ENCODE measurements around the gene TSPAN18. TPM values are rescaled to one million over a fixed set of nuclear protein-coding genes. Genes with fewer than 3 reads are reported as not detected.

TSPAN18 gene
- total and polyA plus RNA-seq, 4 experiments from 2014 or later, result 7.3 to 48.6 (median 18.2) TPM

DNA sequence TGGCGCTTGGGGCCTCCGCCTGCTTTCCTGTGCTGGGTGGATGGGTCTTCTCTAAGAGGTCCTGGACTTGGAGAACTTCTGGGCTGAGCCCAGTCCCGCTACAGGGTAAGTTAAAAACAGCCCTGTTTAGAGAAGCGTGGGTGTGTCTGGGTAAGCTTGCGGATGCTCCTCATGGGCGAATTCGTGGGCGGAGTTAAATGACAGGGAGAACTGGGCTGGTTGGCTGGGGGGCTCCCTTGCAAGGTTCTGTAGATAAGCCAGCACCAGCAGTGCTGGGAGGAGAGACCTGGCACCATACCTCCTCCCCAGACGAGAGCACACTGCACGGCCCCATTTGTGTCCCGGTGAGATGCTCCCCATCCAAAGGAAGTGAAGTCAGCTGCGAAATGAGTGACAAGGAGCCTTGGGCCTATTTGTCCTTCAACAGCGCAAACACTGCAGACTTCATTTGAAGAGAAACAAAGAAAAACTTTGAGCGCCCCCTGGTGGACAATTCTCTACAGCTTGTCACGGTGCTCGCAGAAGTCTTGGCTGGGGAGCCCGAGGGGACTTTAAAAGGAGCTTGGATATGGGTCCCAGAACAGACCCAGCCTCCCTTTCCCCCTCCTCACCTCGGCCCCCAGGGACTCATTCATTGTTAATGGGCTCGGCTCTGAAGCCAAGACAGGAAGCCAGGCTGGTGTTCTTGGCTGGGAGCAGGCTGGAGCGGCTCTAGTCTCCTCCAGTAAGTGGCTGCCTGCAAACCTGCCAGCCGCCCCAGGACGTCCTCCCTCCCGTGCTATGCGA is 184.5 kb downstream of the TSPAN18 start:
- intact Hi-C loops (cut with micrococcal nuclease), result loop anchor here (1.0 to 2.0 kb wide), 5 partner anchors 136 to 388 kb away; no protein-coding TSS in a partner anchor
- H3K4me3 ChIP-seq (ENCODE audit: low read length in 2 of 2), result no peak overlapping the region
- peak; percentile 74 to 81 (median 78) for DNase-seq
- H3K27me3 Mint-ChIP-seq, result no peaks in the 10 kb centered on the region
- peak overlapping the region in 6 of 7 donors; percentile 22 to 85 (median 55) for H3K27ac Mint-ChIP-seq
- CTCF ChIA-PET (ENCODE audit: partially characterized antibody), result interaction anchor here (0.6 to 3.1 kb wide), 52 partner anchors 8 to 613 kb away, joined by 3 to 53 read pairs (median 4); partner anchors contain the start of gene CD82
- peaks cover 13 to 37% of the 10 kb centered on the region in 2 donors for H3K36me3 Mint-ChIP-seq
- H3K4me1 ChIP-seq (ENCODE audit: insufficient read depth, low read length), result peaks cover 7% of the 10 kb centered on the region
- no peaks in the 10 kb centered on the region for H3K9me3 ChIP-seq (ENCODE audit: control insufficient read depth in 1 of 2, low read length in 2 of 2)
- no peak overlapping the region for H3K27ac ChIP-seq (ENCODE audit: low read depth, low read length)
- no peaks in the 10 kb centered on the region for H3K9me3 Mint-ChIP-seq
- H3K27me3 ChIP-seq (ENCODE audit: insufficient read depth, low read length), result no peaks in the 10 kb centered on the region
- no peaks in the 10 kb centered on the region for H3K36me3 ChIP-seq (ENCODE audit: insufficient read depth, low read length)
- POLR2A ChIA-PET (ENCODE audit: partially characterized antibody), result interaction anchor here (0.7 kb wide), 1 partner anchor 16 kb away, joined by 3 read pairs; no protein-coding TSS in a partner anchor
- peak overlapping the region in 1 of 8 donors; percentile 29 for H3K4me3 Mint-ChIP-seq
- peaks cover 4 to 11% (median 7%) of the 10 kb centered on the region in 4 donors for H3K4me1 Mint-ChIP-seq

DNA sequence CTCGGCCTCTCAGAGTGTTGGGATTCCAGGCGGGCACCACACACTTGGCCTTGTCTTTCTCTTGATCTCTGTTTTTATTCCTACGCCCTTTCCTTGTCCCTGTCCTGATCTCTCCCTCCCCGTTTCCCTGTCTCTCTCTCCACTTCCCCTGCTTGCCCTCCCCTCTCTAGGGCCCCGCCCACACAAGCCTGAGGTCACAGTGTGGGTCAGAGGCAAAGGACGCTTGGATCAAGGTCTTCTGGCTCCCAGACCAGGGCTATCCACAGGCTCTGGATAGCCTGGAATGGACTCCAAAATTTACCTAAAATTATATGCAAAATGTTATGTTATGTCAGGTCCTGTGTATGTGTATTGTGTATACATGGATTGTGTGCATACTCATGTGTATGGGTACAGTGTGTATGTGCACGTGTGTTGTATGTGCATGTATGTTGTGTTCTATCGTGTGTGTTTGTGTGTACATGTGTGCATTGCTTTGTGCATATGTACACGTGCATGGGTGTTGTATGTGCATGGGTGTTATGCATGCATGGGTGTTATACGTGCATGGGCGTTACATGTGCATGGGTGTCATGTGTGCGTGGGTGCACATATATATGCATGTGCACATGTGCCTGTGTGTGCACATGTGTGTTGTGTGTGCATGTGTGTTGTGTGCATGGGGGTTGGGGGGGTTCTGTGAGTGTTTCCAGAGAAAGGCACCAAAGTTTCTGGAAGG is 185.7 kb downstream of the TSPAN18 start:
- no peak for DNase-seq
- intact Hi-C loops (cut with micrococcal nuclease), result no loop called here
- Mint-ChIP-seq H3K9me3 (no peaks in the 10 kb centered on the region), H3K36me3 (peaks cover 13 to 30% of the 10 kb centered on the region in 2 donors), H3K27ac (no peak overlapping the region), H3K27me3 (no peaks in the 10 kb centered on the region), H3K4me3 (no peak overlapping the region), H3K4me1 (peaks cover 4 to 11% (median 7%) of the 10 kb centered on the region in 4 donors)
- Histone ChIP-seq H3K27me3 (ENCODE audit: insufficient read depth, low read length) (no peaks in the 10 kb centered on the region), H3K36me3 (ENCODE audit: insufficient read depth, low read length) (peaks cover under 1% of the 10 kb centered on the region), H3K4me3 (ENCODE audit: low read length in 2 of 2) (no peak overlapping the region), H3K4me1 (ENCODE audit: insufficient read depth, low read length) (peaks cover 7% of the 10 kb centered on the region), H3K9me3 (ENCODE audit: control insufficient read depth in 1 of 2, low read length in 2 of 2) (no peaks in the 10 kb centered on the region), H3K27ac (ENCODE audit: low read depth, low read length) (no peak overlapping the region)
- POLR2A ChIA-PET (ENCODE audit: partially characterized antibody), result no interaction called here
- CTCF ChIA-PET (ENCODE audit: partially characterized antibody), result interaction anchor here (0.9 to 3.1 kb wide), 20 partner anchors 11 to 355 kb away, joined by 3 to 53 read pairs (median 10); partner anchors contain the start of gene CD82

DNA sequence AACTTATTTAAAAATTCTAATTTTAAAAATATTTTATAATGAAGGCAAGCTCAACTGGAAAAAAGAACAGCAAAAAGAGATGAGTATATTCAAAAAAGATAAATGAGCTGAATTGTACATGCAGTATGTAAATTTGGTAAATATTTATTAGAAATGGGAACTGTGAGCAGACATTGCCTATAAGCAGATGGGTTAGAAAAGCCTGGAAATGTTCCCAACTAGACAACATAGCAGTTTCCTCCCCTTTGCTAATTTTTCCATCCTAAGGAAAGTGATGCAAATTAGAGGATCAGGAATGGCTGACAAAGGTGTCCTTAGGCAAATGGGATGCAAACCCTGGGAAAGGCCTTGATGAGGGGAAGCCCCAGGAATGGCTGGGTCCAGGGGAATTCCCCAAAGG is 186.7 kb downstream of the TSPAN18 start:
- Mint-ChIP-seq H3K4me1 (peaks cover 4 to 11% (median 6%) of the 10 kb centered on the region in 4 donors), H3K4me3 (no peak overlapping the region), H3K9me3 (no peaks in the 10 kb centered on the region), H3K27ac (no peak overlapping the region), H3K27me3 (no peaks in the 10 kb centered on the region), H3K36me3 (peaks cover 13 to 34% of the 10 kb centered on the region in 2 donors)
- H3K4me3 ChIP-seq (ENCODE audit: low read length in 2 of 2), result no peak overlapping the region
- ChIA-PET CTCF (ENCODE audit: partially characterized antibody) (interaction anchor here (0.8 to 1.9 kb wide), 5 partner anchors 13 to 297 kb away, joined by 3 to 6 read pairs (median 4); no protein-coding TSS in a partner anchor), POLR2A (ENCODE audit: partially characterized antibody) (no interaction called here)
- H3K27me3 ChIP-seq (ENCODE audit: insufficient read depth, low read length), result no peaks in the 10 kb centered on the region
- no peaks in the 10 kb centered on the region for H3K9me3 ChIP-seq (ENCODE audit: control insufficient read depth in 1 of 2, low read length in 2 of 2)
- no peak for DNase-seq
- H3K36me3 ChIP-seq (ENCODE audit: insufficient read depth, low read length), result peaks cover 3% of the 10 kb centered on the region
- H3K4me1 ChIP-seq (ENCODE audit: insufficient read depth, low read length), result peaks cover 7% of the 10 kb centered on the region
- no peak overlapping the region for H3K27ac ChIP-seq (ENCODE audit: low read depth, low read length)
- intact Hi-C loops (cut with micrococcal nuclease), result no loop called here

DNA sequence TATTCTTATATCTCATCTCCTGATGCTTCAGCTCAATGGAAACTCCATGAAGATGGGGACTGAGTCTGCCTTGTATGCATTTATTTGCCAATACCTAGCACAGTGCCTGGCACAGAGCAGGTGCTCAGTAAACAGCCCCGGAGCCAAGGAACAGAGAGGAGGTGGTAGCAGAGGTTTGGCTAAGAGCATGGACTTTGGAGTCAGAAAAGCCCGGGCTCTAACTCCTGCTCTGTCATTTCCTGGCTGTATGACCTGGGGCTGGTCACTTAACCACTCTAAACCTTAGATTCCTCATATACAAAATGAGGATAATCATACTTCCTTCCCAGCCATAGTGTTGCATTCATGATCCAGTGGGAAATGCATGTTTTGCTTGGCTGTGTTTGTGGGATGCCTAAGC is 187.3 kb downstream of the TSPAN18 start:
- Histone ChIP-seq H3K9me3 (ENCODE audit: control insufficient read depth in 1 of 2, low read length in 2 of 2) (no peaks in the 10 kb centered on the region), H3K36me3 (ENCODE audit: insufficient read depth, low read length) (peaks cover 6% of the 10 kb centered on the region), H3K27ac (ENCODE audit: low read depth, low read length) (no peak overlapping the region), H3K4me1 (ENCODE audit: insufficient read depth, low read length) (peaks cover 7% of the 10 kb centered on the region), H3K4me3 (ENCODE audit: low read length in 2 of 2) (no peak overlapping the region), H3K27me3 (ENCODE audit: insufficient read depth, low read length) (no peaks in the 10 kb centered on the region)
- Mint-ChIP-seq H3K27me3 (no peaks in the 10 kb centered on the region), H3K36me3 (peaks cover 16 to 32% of the 10 kb centered on the region in 2 donors), H3K9me3 (no peaks in the 10 kb centered on the region), H3K4me1 (peaks cover 4 to 11% (median 6%) of the 10 kb centered on the region in 4 donors), H3K4me3 (no peak overlapping the region), H3K27ac (no peak overlapping the region)
- intact Hi-C loops (cut with micrococcal nuclease), result no loop called here
- no peak for DNase-seq
- POLR2A ChIA-PET (ENCODE audit: partially characterized antibody), result no interaction called here
- CTCF ChIA-PET (ENCODE audit: partially characterized antibody), result interaction anchor here (0.9 to 1.3 kb wide), 4 partner anchors 12 to 297 kb away, joined by 3 to 5 read pairs (median 4); no protein-coding TSS in a partner anchor

DNA sequence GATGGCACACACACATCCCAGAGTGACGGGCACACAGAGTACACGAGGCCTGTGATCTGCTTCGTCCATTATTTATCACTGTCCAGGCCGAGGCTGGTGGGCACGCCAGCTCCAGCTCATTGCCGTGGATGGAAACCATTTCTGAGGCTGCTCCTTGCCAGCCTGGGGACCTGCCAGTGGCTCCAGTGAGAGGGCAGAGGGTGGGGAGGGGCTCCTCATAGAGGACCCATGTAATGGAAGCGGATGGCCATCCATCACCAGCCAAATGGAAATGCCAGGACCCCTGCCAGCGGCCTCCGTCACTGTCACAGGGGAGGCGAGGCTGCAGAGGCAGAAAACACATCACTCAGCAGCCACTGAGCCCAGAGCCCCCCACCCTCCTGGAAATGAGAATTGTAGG is 188.2 kb downstream of the TSPAN18 start:
- intact Hi-C loops (cut with micrococcal nuclease), result no loop called here
- POLR2A ChIA-PET (ENCODE audit: partially characterized antibody), result no interaction called here
- Mint-ChIP-seq H3K27ac (no peak overlapping the region), H3K9me3 (no peaks in the 10 kb centered on the region), H3K4me1 (peaks cover 4 to 11% (median 6%) of the 10 kb centered on the region in 4 donors), H3K36me3 (peaks cover 20 to 38% of the 10 kb centered on the region in 2 donors), H3K4me3 (no peak overlapping the region), H3K27me3 (no peaks in the 10 kb centered on the region)
- H3K9me3 ChIP-seq (ENCODE audit: control insufficient read depth in 1 of 2, low read length in 2 of 2), result no peaks in the 10 kb centered on the region
- no peak for DNase-seq
- H3K4me3 ChIP-seq (ENCODE audit: low read length in 2 of 2), result no peak overlapping the region
- no peak overlapping the region for H3K27ac ChIP-seq (ENCODE audit: low read depth, low read length)
- peaks cover 13% of the 10 kb centered on the region for H3K36me3 ChIP-seq (ENCODE audit: insufficient read depth, low read length)
- peaks cover 7% of the 10 kb centered on the region for H3K4me1 ChIP-seq (ENCODE audit: insufficient read depth, low read length)
- no peaks in the 10 kb centered on the region for H3K27me3 ChIP-seq (ENCODE audit: insufficient read depth, low read length)
- CTCF ChIA-PET (ENCODE audit: partially characterized antibody), result interaction anchor here (0.9 kb wide), 1 partner anchor 191 kb away, joined by 3 read pairs; no protein-coding TSS in a partner anchor

DNA sequence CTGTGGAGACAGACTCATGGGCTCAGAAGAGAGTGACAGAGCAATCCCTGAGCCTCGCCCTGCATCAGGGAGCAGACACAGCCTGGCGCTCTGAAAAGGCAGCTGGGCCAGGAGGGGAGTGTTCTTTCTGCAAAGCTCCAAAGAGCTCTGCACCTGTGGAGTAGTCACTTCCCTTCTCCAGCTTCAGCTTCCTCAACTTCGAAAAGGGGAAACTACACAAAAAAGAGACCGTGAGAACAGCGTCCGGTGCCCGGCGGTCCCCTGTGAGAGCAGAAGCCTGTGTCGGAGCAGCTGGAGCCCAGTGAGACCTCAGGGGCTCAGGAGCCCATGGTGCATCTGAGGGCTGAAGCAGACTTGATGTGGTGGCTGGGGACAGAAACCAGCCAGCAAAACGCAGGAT is 188.9 kb downstream of the TSPAN18 start:
- no peak overlapping the region for H3K27ac ChIP-seq (ENCODE audit: low read depth, low read length)
- H3K4me1 Mint-ChIP-seq, result peaks cover 4 to 9% (median 6%) of the 10 kb centered on the region in 4 donors
- no peaks in the 10 kb centered on the region for H3K9me3 ChIP-seq (ENCODE audit: control insufficient read depth in 1 of 2, low read length in 2 of 2)
- no peaks in the 10 kb centered on the region for H3K27me3 Mint-ChIP-seq
- DNase-seq, result no peak
- peaks cover 6% of the 10 kb centered on the region for H3K4me1 ChIP-seq (ENCODE audit: insufficient read depth, low read length)
- POLR2A ChIA-PET (ENCODE audit: partially characterized antibody), result no interaction called here
- intact Hi-C loops (cut with micrococcal nuclease), result no loop called here
- no peak overlapping the region for H3K4me3 Mint-ChIP-seq
- CTCF ChIA-PET (ENCODE audit: partially characterized antibody), result no interaction called here
- H3K36me3 ChIP-seq (ENCODE audit: insufficient read depth, low read length), result peaks cover 17% of the 10 kb centered on the region
- H3K27ac Mint-ChIP-seq, result no peak overlapping the region
- peaks cover 19 to 42% of the 10 kb centered on the region in 2 donors for H3K36me3 Mint-ChIP-seq
- H3K4me3 ChIP-seq (ENCODE audit: low read length in 2 of 2), result no peak overlapping the region
- H3K9me3 Mint-ChIP-seq, result no peaks in the 10 kb centered on the region
- H3K27me3 ChIP-seq (ENCODE audit: insufficient read depth, low read length), result no peaks in the 10 kb centered on the region

DNA sequence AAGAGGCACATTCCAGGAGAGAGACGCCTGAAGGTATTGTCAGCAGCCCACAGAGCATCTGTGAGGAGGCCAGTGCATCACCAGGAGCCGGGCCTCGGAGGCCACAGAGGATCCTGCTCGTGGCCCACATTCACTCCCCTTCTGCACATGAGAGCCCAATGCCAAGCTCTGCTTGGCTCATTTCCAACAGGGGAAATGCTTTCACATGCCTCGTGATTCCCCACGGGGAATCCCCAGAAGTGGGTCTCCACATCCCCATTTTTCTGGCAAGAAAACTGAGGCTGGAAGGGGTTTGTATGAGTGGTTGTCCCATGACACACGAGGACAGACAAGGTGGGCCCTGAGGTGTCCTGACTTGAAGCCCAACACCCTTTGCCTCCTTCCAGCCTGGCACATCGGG is 189.6 kb downstream of the TSPAN18 start:
- no peak for DNase-seq
- H3K27ac Mint-ChIP-seq, result no peak overlapping the region
- Histone ChIP-seq H3K4me1 (ENCODE audit: insufficient read depth, low read length) (no peaks in the 10 kb centered on the region), H3K9me3 (ENCODE audit: control insufficient read depth in 1 of 2, low read length in 2 of 2) (no peaks in the 10 kb centered on the region), H3K4me3 (ENCODE audit: low read length in 2 of 2) (no peak overlapping the region), H3K36me3 (ENCODE audit: insufficient read depth, low read length) (peaks cover 17% of the 10 kb centered on the region), H3K27ac (ENCODE audit: low read depth, low read length) (no peak overlapping the region), H3K27me3 (ENCODE audit: insufficient read depth, low read length) (no peaks in the 10 kb centered on the region)
- POLR2A ChIA-PET (ENCODE audit: partially characterized antibody), result no interaction called here
- intact Hi-C loops (cut with micrococcal nuclease), result no loop called here
- CTCF ChIA-PET (ENCODE audit: partially characterized antibody), result interaction anchor here (2.4 kb wide), 1 partner anchor 11 kb away, joined by 7 read pairs; no protein-coding TSS in a partner anchor
- no peak overlapping the region for H3K4me3 Mint-ChIP-seq
- peaks cover 0 to 1% (median under 1%) of the 10 kb centered on the region in 4 donors for H3K4me1 Mint-ChIP-seq
- no peaks in the 10 kb centered on the region for H3K27me3 Mint-ChIP-seq
- H3K36me3 Mint-ChIP-seq, result peaks cover 15 to 37% of the 10 kb centered on the region in 2 donors
- no peaks in the 10 kb centered on the region for H3K9me3 Mint-ChIP-seq
